Lower leg skin (tissue), 4 donors: ENCODE results near the gene DAB2IP. TPM values are rescaled to one million over a fixed set of nuclear protein-coding genes. Genes with fewer than 3 reads are reported as not detected.

Experiments used
- DNase-seq, 2 donors: peaks; one replicate each; pipeline ENCODE4 v3.0.0-alpha.2; 2019; ENCODE audit warnings: low spot score in 2 of 2
- H3K4me3 ChIP-seq: fragments of 200-600 bp; sonication (generic); 2 replicates; pipeline ENCODE4 v1.5.1; 2017; ENCODE audit warnings: mild to moderate bottlenecking, low read depth; ENCODE audit not compliant: poor library complexity, severe bottlenecking
- CTCF ChIP-seq, 3 donors: fragments of 450-650 bp; IDR thresholded peaks; one replicate each; pipeline ENCODE4 v1.5.1; 2016; ENCODE audit warnings: antibody characterized with exemption in 3 of 3, mild to moderate bottlenecking in 3 of 3, moderate library complexity in 2 of 3
- POLR2A ChIP-seq, 2 donors: fragments of 450-650 bp; IDR thresholded peaks; one replicate each; pipeline ENCODE4 v1.6.1; 2016 to 2017; ENCODE audit warnings: antibody characterized with exemption in 2 of 2, mild to moderate bottlenecking in 1 of 2, moderate library complexity in 1 of 2
- WGBS, 2 donors: methylation state at CpG; one replicate each; pipeline ENCODE4 v1.1.5; 2018; 5-methylcytosine and 5-hydroxymethylcytosine counted together
- intact Hi-C: fragments of 100-400 bp; cut with DNase I; formaldehyde crosslinking; loops from one replicate; pipeline ENCODE4 v1.15.0; 2023; ENCODE audit warnings: low total_unique reads
- total RNA-seq, 4 donors: library from RNA; depleted of rRNA; stranded (reverse); fragments of >200 nt; gene quantifications; one replicate each; pipeline ENCODE4 v1.1.0, GENCODE V29; 2016

Gene DAB2IP
- total RNA-seq, 4 donors from 2014 or later, result 42.5 to 68.0 (median 57.0) TPM

GRCh38 chr9:121673576-121673975, 22.1 kb downstream of the DAB2IP start:
- intact Hi-C loops, result no loop called here
- WGBS, 2 donors, result 93 to 96% methylated on average over 7 of the region's 7 CpGs
- no peak overlapping the region for H3K4me3 ChIP-seq
- TF ChIP-seq CTCF (IDR thresholded peaks at IDR 0.05) (no peak), POLR2A (IDR thresholded peaks at IDR 0.05) (no peak)
- no peak for DNase-seq

GRCh38 chr9:121674017-121674416, 22.6 kb downstream of the DAB2IP start:
- intact Hi-C loops, result no loop called here
- WGBS, 2 donors, result 80 to 90% methylated on average over 8 of the region's 8 CpGs
- DNase-seq, result no peak
- TF ChIP-seq POLR2A (IDR thresholded peaks at IDR 0.05) (no peak), CTCF (IDR thresholded peaks at IDR 0.05) (no peak)
- H3K4me3 ChIP-seq, result no peak overlapping the region

- 49 to 52% methylated on average over 5 to 6 of the region's 6 CpGs for WGBS, 2 donors
- no peak for DNase-seq
- intact Hi-C loops, result no loop called here
Measured at GRCh38 chr9:121674952-121675351, 23.5 kb downstream of the DAB2IP start.

GRCh38 chr9:121675381-121675780, 23.9 kb downstream of the DAB2IP start:
- no peak overlapping the region for H3K4me3 ChIP-seq
- WGBS, 2 donors, result 90 to 92% methylated on average over 6 of the region's 6 CpGs
- intact Hi-C loops, result no loop called here
- TF ChIP-seq POLR2A (IDR thresholded peaks at IDR 0.05), result no peak
- no peak for TF ChIP-seq CTCF (IDR thresholded peaks at IDR 0.05)
- DNase-seq, result no peak

More at GRCh38 chr9:121674952-121675351, 23.5 kb downstream of the DAB2IP start:
- H3K4me3 ChIP-seq, result no peak overlapping the region
- TF ChIP-seq CTCF (IDR thresholded peaks at IDR 0.05), result no peak
- TF ChIP-seq POLR2A (IDR thresholded peaks at IDR 0.05), result no peak

DNA sequence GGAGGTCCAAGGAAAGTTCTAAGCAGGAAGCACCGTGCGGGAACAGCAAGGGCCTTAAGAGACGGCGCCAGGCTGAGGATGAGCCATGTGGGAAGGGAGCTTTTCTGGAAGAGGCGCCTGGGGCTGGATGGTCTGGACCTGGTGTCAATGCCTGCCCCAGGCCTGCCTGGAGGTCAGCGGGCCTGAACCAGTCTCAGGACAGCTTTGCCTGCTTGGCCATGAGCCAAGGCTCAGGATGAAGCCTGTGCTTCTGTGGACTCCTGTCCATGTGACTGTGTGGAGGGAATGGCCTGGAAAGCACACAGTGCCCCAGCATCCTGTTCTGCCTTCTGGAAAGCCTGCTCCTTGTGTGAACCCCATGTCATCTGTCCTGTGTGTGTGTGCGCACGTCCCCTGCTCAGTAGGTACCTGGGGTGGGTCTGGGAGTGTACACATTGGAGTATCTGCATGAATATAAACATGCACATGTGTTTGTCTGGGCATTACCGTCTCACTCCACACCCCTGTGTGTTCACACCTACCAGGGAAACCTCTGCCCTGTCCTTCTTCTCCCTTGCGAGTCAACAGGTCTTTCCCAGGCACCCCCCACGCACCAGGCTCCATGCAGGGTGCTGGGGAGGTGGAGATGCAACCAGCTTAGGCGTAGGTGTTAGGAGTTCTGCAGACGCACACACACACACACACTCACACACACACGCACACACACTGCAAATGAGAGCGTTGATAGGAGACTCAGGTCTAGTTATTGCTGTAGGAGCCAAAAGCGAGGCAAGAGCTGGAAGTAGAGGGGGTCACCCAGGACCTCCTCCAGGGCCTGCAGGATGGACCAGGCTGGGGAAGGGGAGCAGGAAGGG, 24.8 kb downstream of the DAB2IP start:
- WGBS, 2 donors, result 89 to 91% methylated on average over 16 of the region's 16 CpGs
- intact Hi-C loops, result no loop called here
- H3K4me3 ChIP-seq, result no peak overlapping the region
- TF ChIP-seq CTCF (IDR thresholded peaks at IDR 0.05) (no peak), POLR2A (IDR thresholded peaks at IDR 0.05) (no peak)
- no peak for DNase-seq
